Femur (tissue), 1 donor: ENCODE data around the gene TNFRSF17.

ENCODE experiments used
- DNase-seq: peaks from one replicate; pipeline ENCODE4 v3.0.0-alpha.2; 2017

The TNFRSF17 gene

GRCh38 chr16:11972128-11972527 is 7.1 kb downstream of the TNFRSF17 start:
- no peak for DNase-seq

- no peak for DNase-seq
Observed at GRCh38 chr16:11973070-11973469, 8.1 kb downstream of the TNFRSF17 start.

GRCh38 chr16:11976850-11977375 is 11.9 kb downstream of the TNFRSF17 start:
- no peak for DNase-seq

GRCh38 chr16:11977376-11978041 is 12.5 kb downstream of the TNFRSF17 start:
- no peak for DNase-seq

- DNase-seq = no peak
Observed at GRCh38 chr16:11978080-11978479, 13.1 kb downstream of the TNFRSF17 start.

GRCh38 chr16:11979013-11979672 is 14.1 kb downstream of the TNFRSF17 start:
- DNase-seq = no peak

GRCh38 chr16:11980136-11980844 is 15.3 kb downstream of the TNFRSF17 start:
- DNase-seq = no peak

GRCh38 chr16:11985250-11985649 is 20.2 kb downstream of the TNFRSF17 start:
- no peak for DNase-seq

GRCh38 chr16:11986521-11987057 is 21.6 kb downstream of the TNFRSF17 start:
- no peak for DNase-seq

GRCh38 chr16:11988258-11988978 is 23.4 kb downstream of the TNFRSF17 start:
- DNase-seq = no peak

GRCh38 chr16:11990702-11991390 is 25.8 kb downstream of the TNFRSF17 start:
- DNase-seq = no peak

- DNase-seq = no peak
Observed at GRCh38 chr16:11992008-11992584, 27.1 kb downstream of the TNFRSF17 start.

- no peak for DNase-seq
Observed at GRCh38 chr16:11992586-11993524, 27.8 kb downstream of the TNFRSF17 start.

GRCh38 chr16:11994143-11995119 is 29.4 kb downstream of the TNFRSF17 start:
- DNase-seq = peak; percentile 41

GRCh38 chr16:11996433-11997330 is 31.7 kb downstream of the TNFRSF17 start:
- no peak for DNase-seq

- DNase-seq = no peak
Observed at GRCh38 chr16:12000032-12000431, 35.0 kb downstream of the TNFRSF17 start.

- DNase-seq = no peak
Observed at GRCh38 chr16:12002447-12003006, 37.5 kb downstream of the TNFRSF17 start.

- no peak for DNase-seq
Observed at GRCh38 chr16:12006637-12007036, 41.6 kb downstream of the TNFRSF17 start.
